ENCODE data around the gene PMAIP1.

DNA sequence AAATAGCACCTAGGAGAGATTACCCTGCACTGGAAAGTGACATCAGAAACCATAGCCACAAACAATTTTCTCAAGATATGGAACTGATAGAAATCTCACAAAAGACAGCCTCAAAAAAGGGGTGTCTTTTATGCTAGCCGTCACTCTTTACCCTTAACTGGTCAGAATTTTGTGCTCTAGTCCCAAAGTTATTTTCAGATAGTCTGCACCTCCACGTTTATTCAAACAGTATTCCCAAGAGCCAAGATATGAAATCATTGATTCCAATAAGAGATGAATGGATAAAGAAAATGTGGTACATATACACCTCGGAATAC is 23.5 kb upstream of the PMAIP1 start:
- TF ChIP-seq, protein P1, sequence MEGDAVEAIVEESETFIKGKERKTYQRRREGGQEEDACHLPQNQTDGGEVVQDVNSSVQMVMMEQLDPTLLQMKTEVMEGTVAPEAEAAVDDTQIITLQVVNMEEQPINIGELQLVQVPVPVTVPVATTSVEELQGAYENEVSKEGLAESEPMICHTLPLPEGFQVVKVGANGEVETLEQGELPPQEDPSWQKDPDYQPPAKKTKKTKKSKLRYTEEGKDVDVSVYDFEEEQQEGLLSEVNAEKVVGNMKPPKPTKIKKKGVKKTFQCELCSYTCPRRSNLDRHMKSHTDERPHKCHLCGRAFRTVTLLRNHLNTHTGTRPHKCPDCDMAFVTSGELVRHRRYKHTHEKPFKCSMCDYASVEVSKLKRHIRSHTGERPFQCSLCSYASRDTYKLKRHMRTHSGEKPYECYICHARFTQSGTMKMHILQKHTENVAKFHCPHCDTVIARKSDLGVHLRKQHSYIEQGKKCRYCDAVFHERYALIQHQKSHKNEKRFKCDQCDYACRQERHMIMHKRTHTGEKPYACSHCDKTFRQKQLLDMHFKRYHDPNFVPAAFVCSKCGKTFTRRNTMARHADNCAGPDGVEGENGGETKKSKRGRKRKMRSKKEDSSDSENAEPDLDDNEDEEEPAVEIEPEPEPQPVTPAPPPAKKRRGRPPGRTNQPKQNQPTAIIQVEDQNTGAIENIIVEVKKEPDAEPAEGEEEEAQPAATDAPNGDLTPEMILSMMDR (IDR thresholded peaks at IDR 0.05), result no peak
- no peak for TF ChIP-seq POLR2A (IDR thresholded peaks at IDR 0.05)
